ENCODE data around the gene PAQR4. TPM values are rescaled to one million over a fixed set of nuclear protein-coding genes. Genes with fewer than 3 reads are reported as not detected.

PAQR4 gene
- total and polyA plus RNA-seq, 2 of the 13 experiments (the other 11 are each of a cell fraction or from before 2014, with no cell fraction given), result 15.9 to 24.8 TPM

DNA sequence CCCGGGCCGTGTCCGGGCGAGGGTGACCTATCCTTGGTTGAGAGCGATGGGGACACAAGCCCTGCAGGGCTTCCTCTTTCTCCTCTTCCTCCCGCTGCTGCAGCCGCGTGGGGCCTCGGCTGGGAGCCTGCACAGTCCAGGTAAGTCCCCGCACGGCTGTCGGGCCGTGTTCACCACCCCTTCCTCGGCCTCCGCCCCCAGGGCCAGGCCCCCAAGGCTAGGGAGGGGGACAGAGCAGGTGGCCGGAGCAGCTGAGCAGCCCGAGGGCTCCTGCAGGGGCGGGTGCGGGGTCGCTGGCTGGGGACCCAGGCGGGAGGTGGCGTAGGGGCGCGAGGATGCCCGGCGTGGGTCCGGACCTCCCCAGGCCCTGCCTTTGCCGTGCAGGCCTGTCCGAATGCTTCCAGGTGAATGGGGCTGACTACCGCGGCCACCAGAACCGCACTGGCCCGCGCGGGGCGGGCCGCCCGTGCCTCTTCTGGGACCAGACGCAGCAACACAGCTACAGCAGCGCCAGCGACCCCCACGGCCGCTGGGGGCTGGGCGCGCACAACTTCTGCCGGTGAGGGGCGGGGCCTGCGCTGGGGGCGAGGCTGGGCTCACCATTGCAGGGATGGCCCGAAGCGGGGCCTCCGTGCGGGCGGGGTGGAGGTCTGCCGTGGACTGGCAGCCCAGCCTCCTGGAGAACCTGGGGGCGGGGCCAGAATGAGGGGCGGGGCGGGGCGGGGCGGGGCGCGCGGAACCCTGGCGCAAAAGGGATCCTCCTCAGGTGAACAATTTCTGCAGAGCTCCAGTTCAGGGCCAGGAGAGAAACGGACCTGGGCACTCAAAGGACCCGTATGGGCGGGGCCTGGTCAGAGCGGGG is 4.4 kb upstream of the PAQR4 start (continued):
- TF ChIP-seq, protein P1, sequence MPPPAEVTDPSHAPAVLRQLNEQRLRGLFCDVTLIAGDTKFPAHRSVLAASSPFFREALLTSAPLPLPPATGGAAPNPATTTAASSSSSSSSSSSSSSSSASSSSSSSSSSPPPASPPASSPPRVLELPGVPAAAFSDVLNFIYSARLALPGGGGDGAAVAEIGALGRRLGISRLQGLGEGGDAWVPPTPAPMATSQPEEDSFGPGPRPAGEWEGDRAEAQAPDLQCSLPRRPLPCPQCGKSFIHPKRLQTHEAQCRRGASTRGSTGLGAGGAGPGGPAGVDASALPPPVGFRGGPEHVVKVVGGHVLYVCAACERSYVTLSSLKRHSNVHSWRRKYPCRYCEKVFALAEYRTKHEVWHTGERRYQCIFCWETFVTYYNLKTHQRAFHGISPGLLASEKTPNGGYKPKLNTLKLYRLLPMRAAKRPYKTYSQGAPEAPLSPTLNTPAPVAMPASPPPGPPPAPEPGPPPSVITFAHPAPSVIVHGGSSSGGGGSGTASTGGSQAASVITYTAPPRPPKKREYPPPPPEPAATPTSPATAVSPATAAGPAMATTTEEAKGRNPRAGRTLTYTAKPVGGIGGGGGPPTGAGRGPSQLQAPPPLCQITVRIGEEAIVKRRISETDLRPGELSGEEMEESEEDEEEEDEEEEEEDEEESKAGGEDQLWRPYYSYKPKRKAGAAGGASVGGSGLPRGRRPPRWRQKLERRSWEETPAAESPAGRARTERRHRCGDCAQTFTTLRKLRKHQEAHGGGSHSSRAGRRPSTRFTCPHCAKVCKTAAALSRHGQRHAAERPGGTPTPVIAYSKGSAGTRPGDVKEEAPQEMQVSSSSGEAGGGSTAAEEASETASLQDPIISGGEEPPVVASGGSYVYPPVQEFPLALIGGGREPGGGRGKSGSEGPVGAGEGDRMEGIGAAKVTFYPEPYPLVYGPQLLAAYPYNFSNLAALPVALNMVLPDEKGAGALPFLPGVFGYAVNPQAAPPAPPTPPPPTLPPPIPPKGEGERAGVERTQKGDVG (CRISPR knock-in tag; IDR thresholded peaks at IDR 0.05; ENCODE audit: borderline replicate concordance), result peak; percentile 27; the same call in 1 of the 2 replicates
- TF ChIP-seq MAZ (IDR thresholded peaks at IDR 0.05; ENCODE audit: borderline replicate concordance, low read depth, low read length) (peak; percentile 49; the same call in 1 of the 2 replicates), MAZ (CRISPR knock-in tag; IDR thresholded peaks at IDR 0.05; ENCODE audit: low read depth) (peak; percentile 68; the same call in 1 of the 2 replicates), ZNF703 (CRISPR knock-in tag; IDR thresholded peaks at IDR 0.05; ENCODE audit: borderline replicate concordance) (0 out of 2 replicates have a peak, but pooled peaks have one; percentile 43), ZSCAN25 (CRISPR knock-in tag; IDR thresholded peaks at IDR 0.05) (peak; percentile 63; the same call in 1 of the 2 replicates), ZFX (CRISPR knock-in tag; IDR thresholded peaks at IDR 0.05; ENCODE audit: low read depth) (0 out of 2 replicates have a peak, but pooled peaks have one; percentile 16), REPIN1 (CRISPR knock-in tag; IDR thresholded peaks at IDR 0.05; ENCODE audit: borderline replicate concordance, low read depth) (no peak), PCBP1 (IDR thresholded peaks at IDR 0.05; ENCODE audit: borderline replicate concordance, low read depth, low read length) (no peak), HNRNPLL (IDR thresholded peaks at IDR 0.05; ENCODE audit: low read depth, low read length, poor library complexity, severe bottlenecking) (no peak), RFXAP (CRISPR knock-in tag; IDR thresholded peaks at IDR 0.05; ENCODE audit: borderline replicate concordance) (peak; percentile 60; the same call in 1 of the 2 replicates), ZNF121 (CRISPR knock-in tag; IDR thresholded peaks at IDR 0.05) (no peak), NR2F1 (CRISPR knock-in tag; IDR thresholded peaks at IDR 0.05) (no peak), GTF3A (CRISPR knock-in tag; conservative IDR thresholded peaks at IDR 0.05) (no peak), RBFOX2 (IDR thresholded peaks at IDR 0.05; ENCODE audit: low read depth, low read length) (0 out of 2 replicates have a peak, but pooled peaks have one; percentile 26), KLF13 (CRISPR knock-in tag; IDR thresholded peaks at IDR 0.05) (no peak), ZFYVE20 (CRISPR knock-in tag; IDR thresholded peaks at IDR 0.05; ENCODE audit: borderline replicate concordance, low read depth) (no peak), NRL (CRISPR knock-in tag; IDR thresholded peaks at IDR 0.05; ENCODE audit: borderline replicate concordance) (0 out of 2 replicates have a peak, but pooled peaks have one; percentile 17)
- TF ChIP-seq, protein P2, sequence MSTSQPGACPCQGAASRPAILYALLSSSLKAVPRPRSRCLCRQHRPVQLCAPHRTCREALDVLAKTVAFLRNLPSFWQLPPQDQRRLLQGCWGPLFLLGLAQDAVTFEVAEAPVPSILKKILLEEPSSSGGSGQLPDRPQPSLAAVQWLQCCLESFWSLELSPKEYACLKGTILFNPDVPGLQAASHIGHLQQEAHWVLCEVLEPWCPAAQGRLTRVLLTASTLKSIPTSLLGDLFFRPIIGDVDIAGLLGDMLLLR (CRISPR knock-in tag; IDR thresholded peaks at IDR 0.05), result no peak
- TF ChIP-seq, protein P3, sequence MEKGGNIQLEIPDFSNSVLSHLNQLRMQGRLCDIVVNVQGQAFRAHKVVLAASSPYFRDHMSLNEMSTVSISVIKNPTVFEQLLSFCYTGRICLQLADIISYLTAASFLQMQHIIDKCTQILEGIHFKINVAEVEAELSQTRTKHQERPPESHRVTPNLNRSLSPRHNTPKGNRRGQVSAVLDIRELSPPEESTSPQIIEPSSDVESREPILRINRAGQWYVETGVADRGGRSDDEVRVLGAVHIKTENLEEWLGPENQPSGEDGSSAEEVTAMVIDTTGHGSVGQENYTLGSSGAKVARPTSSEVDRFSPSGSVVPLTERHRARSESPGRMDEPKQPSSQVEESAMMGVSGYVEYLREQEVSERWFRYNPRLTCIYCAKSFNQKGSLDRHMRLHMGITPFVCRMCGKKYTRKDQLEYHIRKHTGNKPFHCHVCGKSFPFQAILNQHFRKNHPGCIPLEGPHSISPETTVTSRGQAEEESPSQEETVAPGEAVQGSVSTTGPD (CRISPR knock-in tag; IDR thresholded peaks at IDR 0.05), result no peak
- TF ChIP-seq, protein P4, sequence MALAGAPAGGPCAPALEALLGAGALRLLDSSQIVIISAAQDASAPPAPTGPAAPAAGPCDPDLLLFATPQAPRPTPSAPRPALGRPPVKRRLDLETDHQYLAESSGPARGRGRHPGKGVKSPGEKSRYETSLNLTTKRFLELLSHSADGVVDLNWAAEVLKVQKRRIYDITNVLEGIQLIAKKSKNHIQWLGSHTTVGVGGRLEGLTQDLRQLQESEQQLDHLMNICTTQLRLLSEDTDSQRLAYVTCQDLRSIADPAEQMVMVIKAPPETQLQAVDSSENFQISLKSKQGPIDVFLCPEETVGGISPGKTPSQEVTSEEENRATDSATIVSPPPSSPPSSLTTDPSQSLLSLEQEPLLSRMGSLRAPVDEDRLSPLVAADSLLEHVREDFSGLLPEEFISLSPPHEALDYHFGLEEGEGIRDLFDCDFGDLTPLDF (CRISPR knock-in tag; IDR thresholded peaks at IDR 0.05), result no peak
